GM12865 (cell line): ENCODE measurements around the gene ARID3A.
"Not testable (repeated sequence)": the region's sequence is repeated elsewhere in the genome, so short reads cannot be mapped to it uniquely, and the experiment has no call there.

Experiments
- DNase-seq: peaks from one replicate; pipeline ENCODE4 v3.0.0; 2010; ENCODE audit warnings: low read depth
- H3K4me3 ChIP-seq: 2 replicates; pipeline ENCODE4 v1.5.1; 2011; ENCODE audit warnings: mild to moderate bottlenecking, low read depth, low read length, control low read depth
- TF ChIP-seq, protein P1 (sequence below): IDR thresholded peaks from 2 replicates; pipeline ENCODE4 v1.5.1; 2011; ENCODE audit warnings: low read length, control low read depth, low read depth, inconsistent platforms; ENCODE audit not compliant: insufficient read depth; ENCODE audit errors: missing control alignments

ARID3A gene

GRCh38 chr19:888581-889385 is 37.1 kb upstream of the ARID3A start:
- DNase-seq, result peak; percentile 54
- TF ChIP-seq, protein P1, sequence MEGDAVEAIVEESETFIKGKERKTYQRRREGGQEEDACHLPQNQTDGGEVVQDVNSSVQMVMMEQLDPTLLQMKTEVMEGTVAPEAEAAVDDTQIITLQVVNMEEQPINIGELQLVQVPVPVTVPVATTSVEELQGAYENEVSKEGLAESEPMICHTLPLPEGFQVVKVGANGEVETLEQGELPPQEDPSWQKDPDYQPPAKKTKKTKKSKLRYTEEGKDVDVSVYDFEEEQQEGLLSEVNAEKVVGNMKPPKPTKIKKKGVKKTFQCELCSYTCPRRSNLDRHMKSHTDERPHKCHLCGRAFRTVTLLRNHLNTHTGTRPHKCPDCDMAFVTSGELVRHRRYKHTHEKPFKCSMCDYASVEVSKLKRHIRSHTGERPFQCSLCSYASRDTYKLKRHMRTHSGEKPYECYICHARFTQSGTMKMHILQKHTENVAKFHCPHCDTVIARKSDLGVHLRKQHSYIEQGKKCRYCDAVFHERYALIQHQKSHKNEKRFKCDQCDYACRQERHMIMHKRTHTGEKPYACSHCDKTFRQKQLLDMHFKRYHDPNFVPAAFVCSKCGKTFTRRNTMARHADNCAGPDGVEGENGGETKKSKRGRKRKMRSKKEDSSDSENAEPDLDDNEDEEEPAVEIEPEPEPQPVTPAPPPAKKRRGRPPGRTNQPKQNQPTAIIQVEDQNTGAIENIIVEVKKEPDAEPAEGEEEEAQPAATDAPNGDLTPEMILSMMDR, result no peak
- no peak overlapping the region for H3K4me3 ChIP-seq

GRCh38 chr19:889662-890295 is 36.1 kb upstream of the ARID3A start:
- H3K4me3 ChIP-seq, result no peak overlapping the region
- DNase-seq, result no peak
- TF ChIP-seq, protein P1, result no peak

DNA sequence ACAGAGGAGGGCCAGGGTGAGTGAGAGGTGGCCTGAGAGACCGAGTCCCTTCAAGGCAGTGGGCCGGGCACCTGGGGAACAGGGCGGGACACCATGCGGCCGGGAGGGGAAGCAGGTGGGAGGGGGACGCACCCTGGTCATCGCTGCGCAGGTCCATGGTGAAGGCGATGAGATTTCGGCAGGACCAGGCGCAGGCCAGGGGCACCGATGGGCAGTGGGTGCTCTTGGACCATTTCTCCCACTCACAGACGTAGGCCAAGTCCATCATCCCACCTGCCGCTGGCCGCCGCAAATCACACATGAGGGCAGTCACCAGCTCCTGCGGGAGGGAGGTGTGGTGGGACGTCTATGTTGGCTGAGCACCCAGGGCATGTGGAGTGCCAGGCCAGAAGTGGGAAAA is 35.0 kb upstream of the ARID3A start:
- no peak overlapping the region for H3K4me3 ChIP-seq
- no peak for DNase-seq
- TF ChIP-seq, protein P1, result no peak

GRCh38 chr19:891421-892200 is 34.2 kb upstream of the ARID3A start:
- not testable (repeated sequence) for DNase-seq
- peak overlapping the region; percentile 95 for H3K4me3 ChIP-seq

GRCh38 chr19:892243-892893 is 33.5 kb upstream of the ARID3A start:
- peak; percentile 40 for DNase-seq
- peak overlapping the region; percentile 95 for H3K4me3 ChIP-seq
- TF ChIP-seq, protein P1, result no peak

GRCh38 chr19:892894-893689 is 32.7 kb upstream of the ARID3A start, which contains the start of the genes MED16 and RNU6-9:
TSS of gene MED16 (minus strand) at chr19:893187. CDS start at chr19:891131, 2,056 bp downstream.
TSS of gene RNU6-9 (plus strand) at chr19:893484.
- peak; percentile 97 for DNase-seq
- TF ChIP-seq, protein P1, result no peak
- peak within 1 kb of the TSS; percentile 95 for H3K4me3 ChIP-seq
